Limb (tissue), 2 donors: ENCODE data around the gene TRAK1.

ENCODE experiments used
- DNase-seq, 2 donors: peaks; one replicate each; pipeline ENCODE4 v3.0.0-alpha.2; 2016; ENCODE audit errors: extremely low spot score in 2 of 2

TRAK1 gene

DNA sequence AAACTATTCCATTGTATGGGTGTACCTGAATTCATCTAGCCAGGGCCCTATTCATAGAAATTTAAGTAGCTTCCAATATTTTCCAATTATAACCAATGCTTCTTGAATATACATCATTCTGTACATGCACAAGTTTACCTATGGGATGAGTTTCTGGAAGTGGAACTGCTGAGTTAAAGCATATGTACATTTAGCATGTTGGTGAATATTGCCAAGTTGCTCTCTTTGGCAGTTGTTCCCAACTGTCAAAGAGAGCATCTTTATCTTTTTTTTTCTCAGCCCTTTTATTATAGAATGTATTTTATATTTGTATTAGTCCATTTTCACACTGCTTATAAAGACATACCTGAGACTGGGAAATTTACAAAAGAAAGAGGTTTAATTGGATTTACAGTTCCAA lies 183.1 kb downstream of the TRAK1 start:
- no peak for DNase-seq

DNA sequence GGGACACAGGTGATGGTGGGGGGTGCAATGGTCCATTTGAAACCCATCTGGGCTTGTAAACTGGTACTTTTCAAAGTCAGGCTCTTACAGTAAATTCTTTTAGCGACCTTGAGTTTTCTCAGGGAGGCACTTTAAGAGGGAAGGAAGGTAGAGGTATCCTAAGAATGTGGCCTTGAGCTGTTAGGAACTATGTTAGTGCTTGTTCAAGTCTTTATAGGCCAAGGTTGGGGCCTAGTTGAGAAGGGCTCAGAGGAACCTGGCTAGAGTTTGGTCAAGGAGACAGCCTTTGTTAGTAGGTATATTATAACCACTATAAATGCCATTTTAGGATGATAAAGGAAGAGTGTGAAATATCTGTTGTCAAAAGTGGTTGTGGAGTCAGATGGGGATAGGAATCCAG lies 184.1 kb downstream of the TRAK1 start:
- no peak for DNase-seq
